SU-DHL-6 (cell line): ENCODE measurements around the gene RAMAC.
"Not testable (repeated sequence)": the region's sequence is repeated elsewhere in the genome, so short reads cannot be mapped to it uniquely, and the experiment has no call there.

Source experiments
- H2AFZ ChIP-seq: fragments of 200-600 bp; sonication (generic); 2 replicates; pipeline ENCODE4 v1.6.1; 2014; ENCODE audit warnings: low read depth, mild to moderate bottlenecking, moderate library complexity, mixed read lengths, antibody characterized with exemption, low read length; ENCODE audit not compliant: severe bottlenecking
- H3F3A ChIP-seq: fragments of 200-600 bp; shearing (Covaris generic); 2 replicates; pipeline ENCODE4 v1.6.0; 2016; ENCODE audit warnings: antibody characterized with exemption, mild to moderate bottlenecking; ENCODE audit not compliant: insufficient read depth
- H3K27ac ChIP-seq: fragments of 200-600 bp; sonication (generic); 2 replicates; pipeline ENCODE4 v1.5.1; 2016; ENCODE audit warnings: low read depth, mild to moderate bottlenecking, low read length, moderate library complexity, mixed read lengths
- H3K27me3 ChIP-seq: fragments of 200-600 bp; sonication (generic), shearing (Covaris generic); 2 replicates; pipeline ENCODE4 v1.6.0; 2014; ENCODE audit warnings: mild to moderate bottlenecking, low read length
- H3K36me3 ChIP-seq: fragments of 200-600 bp; sonication (generic); 2 replicates; pipeline ENCODE4 v1.6.1; 2014; ENCODE audit warnings: mild to moderate bottlenecking, low read length, mixed read lengths
- H3K4me2 ChIP-seq: fragments of 300-600, 200-600 bp; shearing (Covaris generic), sonication (generic); 2 replicates; pipeline ENCODE4 v1.6.0; 2014; ENCODE audit warnings: low read length, low read depth, mild to moderate bottlenecking; ENCODE audit not compliant: poor library complexity, severe bottlenecking
- H3K4me3 ChIP-seq: fragments of 200-600 bp; sonication (generic); 2 replicates; pipeline ENCODE4 v1.5.1; 2014; ENCODE audit warnings: antibody characterized with exemption, low read length, mild to moderate bottlenecking, mixed read lengths; ENCODE audit not compliant: insufficient read depth, poor library complexity, severe bottlenecking
- H3K79me2 ChIP-seq: fragments of 200-600 bp; sonication (generic); 2 replicates; pipeline ENCODE4 v1.6.1; 2014; ENCODE audit warnings: mild to moderate bottlenecking, low read length, moderate library complexity; ENCODE audit not compliant: insufficient read depth
- H3K9ac ChIP-seq: fragments of 200-600 bp; sonication (generic); 2 replicates; pipeline ENCODE4 v1.7.0; 2014; ENCODE audit warnings: mild to moderate bottlenecking, low read length
- H3K9me2 ChIP-seq: fragments of 200-600 bp; sonication (generic); replicated peaks from 2 replicates; pipeline ENCODE4 v1.6.1; 2014; ENCODE audit warnings: low read length; ENCODE audit not compliant: insufficient read depth
- H3K9me3 ChIP-seq: fragments of 200-600 bp; sonication (generic); 2 replicates; pipeline ENCODE4 v1.6.1; 2014; ENCODE audit warnings: low read length, mixed read lengths; ENCODE audit not compliant: insufficient read depth
- H4K20me1 ChIP-seq: fragments of 200-600 bp; sonication (generic); 2 replicates; pipeline ENCODE4 v1.6.1; 2014; ENCODE audit warnings: low read depth, mild to moderate bottlenecking, antibody characterized with exemption, low read length, moderate library complexity, mixed read lengths
- CTCF ChIP-seq: fragments of 200-600 bp; sonication (generic); IDR thresholded peaks from one replicate; pipeline ENCODE4 v1.5.1; 2017; ENCODE audit warnings: antibody characterized with exemption, mild to moderate bottlenecking, low read length, moderate library complexity; ENCODE audit not compliant: insufficient read depth, poor library complexity, severe bottlenecking
- EZH2phosphoT487 ChIP-seq: fragments of 200-600 bp; sonication (generic), shearing (Covaris generic); conservative IDR thresholded peaks from 2 replicates; pipeline ENCODE4 v1.6.1; 2018; ENCODE audit warnings: mild to moderate bottlenecking, antibody characterized with exemption, low read length, moderate library complexity, mixed read lengths

RAMAC gene

GRCh38 chr15:82985688-82986441 is at the start of gene RAMAC:
TSS of gene RAMAC (plus strand) at chr15:82986210. CDS start at chr15:82989019, 2,809 bp downstream.
- Histone ChIP-seq H3K36me3 (peaks cover 11% of the 10 kb centered on the region), H4K20me1 (no peaks in the 10 kb centered on the region), H3K27ac (peak within 1 kb of the TSS; percentile 49), H3F3A (no peaks in the 10 kb centered on the region), H3K9me2 (no peaks in the 10 kb centered on the region), H3K4me3 (peak within 1 kb of the TSS; percentile 77), H3K9me3 (no peaks in the 10 kb centered on the region), H3K79me2 (peaks cover 27% of the 10 kb centered on the region), H3K9ac (peak within 1 kb of the TSS; percentile 75), H3K27me3 (no peaks in the 10 kb centered on the region), H3K4me2 (peak within 1 kb of the TSS; percentile 95), H2AFZ (peak within 1 kb of the TSS; percentile 75)
- TF ChIP-seq CTCF (no peak), EZH2phosphoT487 (no peak)

GRCh38 chr15:82936966-82937711 is 48.9 kb upstream of the RAMAC start:
- Histone ChIP-seq H3K4me3 (no peak overlapping the region), H3K27me3 (no peaks in the 10 kb centered on the region), H3K9ac (no peak overlapping the region), H3K79me2 (no peaks in the 10 kb centered on the region), H3F3A (no peaks in the 10 kb centered on the region), H3K36me3 (no peaks in the 10 kb centered on the region), H3K4me2 (no peak overlapping the region), H3K27ac (no peak overlapping the region), H4K20me1 (no peaks in the 10 kb centered on the region), H2AFZ (no peak overlapping the region), H3K9me2 (no peaks in the 10 kb centered on the region), H3K9me3 (no peaks in the 10 kb centered on the region)
- no peak for TF ChIP-seq EZH2phosphoT487
- no peak for TF ChIP-seq CTCF

- Histone ChIP-seq H4K20me1 (no peaks in the 10 kb centered on the region), H3K4me2 (no peak overlapping the region), H3F3A (no peaks in the 10 kb centered on the region), H2AFZ (no peak overlapping the region), H3K4me3 (no peak overlapping the region), H3K9me3 (no peaks in the 10 kb centered on the region), H3K79me2 (no peaks in the 10 kb centered on the region), H3K27ac (no peak overlapping the region), H3K9ac (no peak overlapping the region), H3K36me3 (no peaks in the 10 kb centered on the region), H3K27me3 (no peaks in the 10 kb centered on the region), H3K9me2 (no peaks in the 10 kb centered on the region)
- TF ChIP-seq EZH2phosphoT487 (no peak), CTCF (no peak)
Measured at GRCh38 chr15:82937712-82938058, 48.3 kb upstream of the RAMAC start.

GRCh38 chr15:82939678-82940077 is 46.3 kb upstream of the RAMAC start:
- not testable (repeated sequence) for H4K20me1 ChIP-seq, H3K36me3 ChIP-seq, H2AFZ ChIP-seq, H3K9ac ChIP-seq, H3K27ac ChIP-seq, H3K79me2 ChIP-seq, H3K9me2 ChIP-seq, H3K9me3 ChIP-seq, H3K27me3 ChIP-seq, H3K4me2 ChIP-seq, H3F3A ChIP-seq, H3K4me3 ChIP-seq
